Measurements from ENCODE around the gene ABHD11.
"Not testable (repeated sequence)": the region's sequence is repeated elsewhere in the genome, so short reads cannot be mapped to it uniquely, and the experiment has no call there.

The ABHD11 gene

GRCh38 chr7:73742753-73743641, 4.4 kb upstream of the ABHD11 start:
- no peak for DNase-seq

GRCh38 chr7:73742338-73742752, 3.7 kb upstream of the ABHD11 start:
- DNase-seq, result no peak

DNA sequence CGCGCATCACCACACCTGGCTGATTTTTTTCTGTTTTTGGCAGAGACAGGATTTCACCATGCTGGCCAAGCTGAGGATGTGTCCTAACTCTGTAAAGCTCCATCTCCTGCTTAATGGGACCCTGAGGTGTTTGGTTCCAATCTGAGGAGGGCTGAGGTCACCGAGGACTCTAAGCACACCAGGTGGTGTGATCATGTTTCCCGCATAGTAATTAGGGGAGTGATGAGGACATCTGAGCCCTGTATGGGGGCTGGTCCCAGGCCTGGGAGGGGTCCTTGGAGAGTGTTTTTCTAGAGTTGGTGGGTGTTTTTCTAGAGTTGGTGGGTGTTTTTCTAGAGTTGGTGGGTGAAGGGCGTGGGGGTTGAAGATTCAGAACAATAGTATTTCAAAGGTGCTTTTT, 3.0 kb upstream of the ABHD11 start:
- DNase-seq, result no peak

GRCh38 chr7:73740771-73741170, 2.2 kb upstream of the ABHD11 start:
- no peak for DNase-seq

DNA sequence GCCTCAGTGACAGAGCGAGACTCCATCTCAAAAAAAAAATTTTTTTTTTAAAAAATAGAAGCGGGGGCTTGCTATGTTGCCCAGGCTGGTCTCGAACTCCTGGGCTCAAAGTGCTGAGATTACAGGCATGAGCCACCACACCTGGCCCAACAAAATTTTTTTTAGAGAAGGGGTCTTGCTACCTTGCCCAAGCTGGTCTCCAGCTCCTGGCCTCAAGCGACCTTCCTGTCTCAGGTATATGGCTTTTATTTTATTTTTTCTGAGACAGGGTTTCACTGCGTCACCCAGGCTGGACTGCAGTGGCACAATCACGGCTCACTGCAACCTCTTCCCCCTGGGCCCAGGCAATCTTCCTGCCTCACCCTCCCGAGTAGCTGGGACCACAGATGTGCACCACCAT, 1.6 kb upstream of the ABHD11 start:
- DNase-seq, result no peak

DNA sequence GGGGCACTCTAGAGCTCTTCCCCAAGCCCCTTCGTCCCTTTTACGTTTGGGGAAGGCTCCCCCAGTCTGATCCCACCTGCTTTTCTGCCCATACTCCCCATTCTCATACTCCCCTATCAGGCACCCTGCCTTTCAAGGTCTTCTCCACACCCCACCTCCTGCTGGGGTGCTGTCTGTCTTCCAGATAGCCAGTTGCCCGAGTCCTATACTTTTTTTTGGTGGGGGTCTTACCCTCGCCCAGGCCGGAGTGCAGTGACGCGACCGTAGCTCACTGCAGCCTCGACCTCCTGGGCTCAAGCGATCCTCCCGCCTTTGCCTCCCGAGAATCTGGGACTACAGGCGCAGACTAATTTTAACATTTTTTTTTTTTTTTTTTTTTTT, 775 bp upstream of the ABHD11 start:
- no peak for DNase-seq

- peak; percentile 65 for DNase-seq
Observed at GRCh38 chr7:73738220-73738611, 386 bp downstream of the ABHD11 start.

DNA sequence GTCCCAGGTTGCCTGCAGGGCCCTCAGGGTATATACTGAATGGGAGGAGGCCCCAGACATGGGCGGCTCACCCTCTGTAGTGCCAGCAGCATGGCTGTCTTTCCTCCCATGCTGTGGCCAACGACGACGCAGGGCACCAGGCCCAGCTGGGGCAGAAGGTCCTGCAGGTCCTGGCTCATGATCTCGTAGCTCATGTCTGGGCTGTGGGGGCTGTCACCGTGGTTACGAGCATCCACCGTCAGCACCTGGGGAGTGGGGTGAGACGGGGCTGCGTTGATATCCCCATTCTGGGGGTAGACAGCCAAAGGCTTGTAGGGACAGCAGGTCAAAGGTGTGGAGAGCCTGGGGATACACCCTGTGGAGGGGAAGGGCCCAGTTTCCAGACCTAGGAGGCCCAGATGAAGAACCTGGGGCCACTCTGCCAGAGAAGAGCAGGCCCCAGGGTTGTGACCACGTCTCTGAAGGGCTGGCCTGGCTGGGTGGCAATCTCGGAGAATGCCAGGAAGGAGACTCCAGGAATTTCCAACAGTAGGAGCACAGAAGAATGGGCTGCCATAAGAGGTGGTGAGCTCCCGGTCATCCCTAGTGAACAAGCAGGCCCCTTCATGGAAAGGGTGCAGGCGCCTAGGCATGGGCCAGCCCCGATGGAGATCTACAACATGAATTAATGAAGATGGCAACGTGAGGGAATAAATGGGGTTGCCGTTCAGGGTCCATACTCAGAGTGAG, 947 bp downstream of the ABHD11 start:
- no peak for DNase-seq

DNA sequence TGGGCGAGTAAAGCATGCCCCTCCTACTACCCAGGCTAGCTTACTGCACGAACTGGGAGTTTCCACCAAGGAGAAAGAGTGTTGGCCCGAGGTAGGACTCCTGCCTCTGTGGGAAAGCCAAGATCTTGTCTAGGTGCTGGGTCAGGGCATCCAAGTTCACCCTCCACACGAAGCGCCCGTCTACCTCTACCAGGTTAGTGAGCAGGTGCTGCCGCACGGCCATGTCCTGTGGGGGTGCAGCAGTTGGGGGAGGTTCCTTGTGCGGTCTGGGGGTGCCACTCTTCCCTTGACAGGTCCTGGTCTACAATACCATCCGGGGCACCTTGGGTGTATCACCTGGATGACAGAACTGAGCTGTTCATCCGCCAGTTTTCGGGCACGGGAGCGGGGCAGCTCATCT, 1.7 kb downstream of the ABHD11 start:
- DNase-seq, result no peak

- no peak for DNase-seq
Observed at GRCh38 chr7:73735528-73735905, 3.1 kb downstream of the ABHD11 start.

DNA sequence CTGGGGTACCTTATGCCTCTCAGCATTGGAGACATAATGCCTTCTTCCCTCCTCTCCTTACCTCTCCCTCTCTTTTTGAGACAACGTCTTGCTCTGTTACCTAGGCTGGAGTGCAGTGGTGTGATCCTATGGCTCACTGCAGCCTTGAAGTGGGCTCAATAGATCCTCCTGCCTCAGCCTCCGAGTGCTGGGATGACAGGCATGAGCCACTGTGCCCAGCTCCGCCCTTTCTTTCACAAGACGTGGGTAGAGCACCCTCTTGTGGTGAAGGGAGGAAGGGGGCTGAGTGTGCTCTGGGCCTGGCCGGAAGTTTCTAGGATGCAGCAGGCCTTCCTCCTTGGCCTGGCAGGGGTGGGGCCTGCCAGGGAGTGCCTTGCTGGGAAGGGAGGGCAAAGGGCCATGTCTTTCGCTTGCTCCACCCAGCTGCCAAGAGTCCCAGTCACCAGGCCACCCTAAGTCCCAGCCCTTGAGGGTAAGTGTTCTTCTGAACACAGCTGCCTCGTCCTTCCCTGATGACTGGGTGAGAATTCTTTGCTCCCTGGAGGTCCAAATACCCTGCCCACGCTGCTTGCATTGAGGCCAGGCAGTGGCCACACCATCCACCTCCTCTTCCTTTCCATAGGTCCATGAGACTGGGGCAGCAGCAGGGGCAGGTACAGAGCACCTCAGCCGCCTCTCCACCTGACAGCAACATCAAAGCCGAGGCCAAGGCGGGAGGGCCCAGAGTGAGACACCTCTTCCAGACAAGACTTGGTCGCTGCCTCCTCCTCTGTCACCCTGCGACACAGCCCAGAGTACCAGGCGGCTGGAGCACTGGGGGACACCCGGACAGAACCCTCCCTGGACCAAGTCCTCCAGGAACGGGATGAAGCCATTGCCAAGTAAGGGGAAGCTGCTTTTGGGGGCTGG, 3.7 kb downstream of the ABHD11 start:
- peak; percentile 88 for DNase-seq

DNA sequence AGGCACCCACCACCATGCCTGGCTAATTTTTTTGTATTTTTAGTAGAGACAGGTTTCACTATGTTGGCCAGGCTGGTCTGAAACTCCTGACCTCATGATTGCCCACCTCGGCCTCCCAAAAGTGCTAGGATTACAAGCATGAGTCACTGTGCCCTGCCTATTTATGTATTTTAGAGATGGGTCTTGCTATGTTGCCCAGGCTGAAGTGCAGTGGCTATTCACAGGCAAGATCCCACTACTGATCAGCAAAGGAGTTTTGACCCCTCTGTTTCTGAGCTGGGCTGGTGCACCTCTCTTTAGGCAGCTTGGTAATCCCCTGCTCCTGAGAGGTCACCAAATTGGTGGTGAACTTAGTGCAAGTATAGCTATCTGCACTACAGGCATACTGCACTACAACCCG, 6.2 kb downstream of the ABHD11 start:
- no peak for DNase-seq

GRCh38 chr7:73730485-73730884, 8.1 kb downstream of the ABHD11 start:
- no peak for DNase-seq

- no peak for DNase-seq
Observed at GRCh38 chr7:73728551-73728950, 10.1 kb downstream of the ABHD11 start.

DNA sequence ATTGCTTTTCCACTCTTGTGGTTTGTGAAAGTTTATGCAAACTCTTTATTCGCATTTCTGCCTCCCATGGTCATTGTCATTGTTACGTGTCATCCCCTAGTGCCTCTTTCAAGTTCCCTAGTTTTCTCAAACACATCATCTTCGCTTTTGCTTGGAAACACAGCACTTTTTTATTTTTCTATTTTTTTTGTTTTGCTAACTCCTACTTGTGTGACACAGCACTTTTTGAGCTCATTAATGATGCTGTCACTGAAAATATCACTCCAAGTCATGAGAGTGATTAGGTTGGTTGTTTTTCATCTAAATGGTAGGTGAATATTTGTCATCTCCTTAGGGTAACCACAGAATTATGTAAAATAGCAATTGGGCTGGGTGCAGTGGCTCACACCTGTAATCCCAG, 10.7 kb downstream of the ABHD11 start:
- DNase-seq, result no peak

DNA sequence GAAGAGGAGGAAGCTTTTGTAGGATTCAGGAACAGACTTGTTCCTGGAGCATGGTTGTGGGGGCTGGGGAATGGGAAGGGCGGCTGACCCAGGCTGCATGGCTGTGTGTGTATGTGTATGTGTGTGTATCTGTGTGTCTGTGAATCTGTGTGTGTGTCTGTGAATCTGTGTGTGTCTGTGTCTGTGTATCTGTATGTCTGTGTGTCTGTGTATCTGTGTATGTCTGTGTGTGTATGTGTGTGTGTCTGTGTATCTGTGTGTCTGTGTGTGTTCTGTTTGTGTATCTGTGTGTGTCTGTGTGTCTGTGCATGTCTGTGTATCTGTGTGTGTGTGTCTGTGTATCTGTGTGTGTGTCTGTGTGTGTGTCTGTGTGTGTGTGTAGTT, 12.5 kb downstream of the ABHD11 start:
- DNase-seq, result no peak

DNA sequence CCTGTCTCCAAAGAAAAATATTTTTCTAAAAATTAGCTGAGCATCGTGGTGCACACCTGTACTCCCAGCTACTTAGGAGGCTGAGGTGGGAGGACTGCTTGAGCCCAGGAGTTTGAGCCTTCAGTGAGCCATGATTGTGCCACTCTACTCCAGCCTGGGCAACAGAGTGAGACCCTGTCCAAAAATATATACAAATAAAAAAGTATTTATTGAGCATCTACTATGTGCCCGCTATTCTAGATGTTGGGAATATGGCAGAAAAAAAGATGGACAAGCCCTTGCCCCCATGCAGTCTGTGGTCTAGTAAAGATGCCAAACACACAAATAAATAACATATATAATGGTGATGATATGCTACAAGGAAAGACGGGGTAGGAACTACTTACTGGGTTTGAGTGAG, 14.8 kb downstream of the ABHD11 start:
- DNase-seq, result no peak

DNA sequence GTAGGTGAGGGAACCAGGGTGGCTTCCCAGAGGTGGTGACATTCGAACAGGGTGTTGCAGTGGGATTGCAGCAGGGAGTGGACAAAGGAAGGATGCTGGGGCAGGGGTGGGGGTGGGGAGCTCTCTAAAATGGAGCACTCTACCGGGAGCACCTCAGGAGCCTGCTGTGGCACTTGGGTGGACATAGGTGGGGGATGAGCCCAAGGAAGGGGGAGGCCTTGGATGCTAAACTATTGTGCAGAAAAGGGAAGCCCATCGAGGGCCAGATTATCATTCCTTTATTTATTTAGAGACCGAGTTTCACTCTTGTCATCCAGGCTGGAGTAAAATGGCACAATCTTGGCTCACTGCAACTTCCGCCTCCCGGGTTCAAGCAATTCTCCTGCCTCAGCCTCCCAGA, 15.8 kb downstream of the ABHD11 start:
- DNase-seq, result no peak

DNA sequence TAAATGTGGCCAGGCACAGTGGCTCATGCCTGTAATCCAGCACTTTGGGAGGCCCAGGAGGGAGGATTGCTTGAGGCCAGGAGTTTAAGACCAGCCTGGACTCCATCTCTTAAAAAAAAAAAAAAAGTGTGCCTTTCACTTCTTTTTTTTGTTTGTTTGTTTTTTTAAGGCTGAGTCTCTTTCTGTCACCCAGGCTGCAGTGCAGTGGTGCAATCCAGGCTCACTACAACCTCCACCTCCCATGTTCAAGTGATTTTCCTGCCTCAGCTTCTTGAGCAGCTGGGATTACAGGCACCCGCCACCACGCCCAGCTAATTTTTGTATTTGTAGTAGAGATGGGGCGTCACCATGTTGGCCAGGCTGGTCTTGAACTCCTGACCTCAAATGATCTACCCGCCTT, 16.4 kb downstream of the ABHD11 start:
- not testable (repeated sequence) for DNase-seq

- no peak for DNase-seq
Observed at GRCh38 chr7:73721377-73721817, 17.2 kb downstream of the ABHD11 start.

- not testable (repeated sequence) for DNase-seq
Observed at GRCh38 chr7:73720443-73720842, 18.2 kb downstream of the ABHD11 start.

DNA sequence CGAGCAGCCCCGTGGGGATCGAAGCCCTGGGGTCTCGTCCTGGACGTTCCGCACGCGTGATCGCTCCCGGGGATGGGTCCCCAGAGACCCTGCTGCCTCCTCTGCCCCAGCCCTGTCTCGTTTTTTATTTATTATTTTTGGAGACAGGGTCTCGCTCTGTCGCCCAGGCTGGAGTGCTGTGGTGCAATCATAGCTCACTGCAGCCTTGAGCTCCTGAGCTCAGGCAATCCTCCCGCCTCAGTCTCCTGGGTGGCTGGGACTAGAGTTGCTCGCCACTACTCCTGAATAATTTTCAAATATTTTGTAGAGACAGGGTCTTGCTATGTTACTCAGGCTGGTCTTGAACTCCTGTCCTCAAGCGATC, 18.8 kb downstream of the ABHD11 start:
- DNase-seq, result no peak

Measured in stimulated activated CD4-positive, alpha-beta T cell treated with anti-CD3 and anti-CD28 coated beads, Interleukin-4, amount 100 ng/mL, for 24 hours (primary cell).